Psoas muscle (tissue), 8 donors: ENCODE measurements around the gene BET1L. TPM values are rescaled to one million over a fixed set of nuclear protein-coding genes. Genes with fewer than 3 reads are reported as not detected.

Experiments used
- ATAC-seq, 4 donors: fragments of 200-7000 bp; cut with Tn5 transposase; one replicate each; pipeline ENCODE4 v1.9.1; 2020; ENCODE audit warnings: moderate library complexity in 3 of 4, mild to moderate bottlenecking in 2 of 4
- DNase-seq, 2 donors: peaks; one replicate each; pipeline ENCODE4 v3.0.0-alpha.2; 2020
- H3K27ac ChIP-seq: fragments of 200-600 bp; one replicate; pipeline ENCODE4 v1.8.0; 2022
- H3K27me3 ChIP-seq, 3 donors: fragments of 200-600 bp in 1 of 3; one replicate each; pipeline versions ENCODE4 v1.6.1 to v1.8.0; 2013 to 2022; ENCODE audit warnings: low read length in 2 of 3, mild to moderate bottlenecking in 2 of 3, moderate library complexity in 1 of 3; ENCODE audit not compliant: insufficient read depth in 3 of 3
- H3K36me3 ChIP-seq, 2 donors: fragments of 200-600 bp in 1 of 2; one replicate each; pipeline versions ENCODE4 v1.6.1 to v1.8.0; 2013 to 2022; ENCODE audit warnings: low read depth in 1 of 2, mild to moderate bottlenecking in 1 of 2, moderate library complexity in 1 of 2; ENCODE audit not compliant: insufficient read depth in 1 of 2
- H3K4me1 ChIP-seq: fragments of 200-600 bp; one replicate; pipeline ENCODE4 v1.8.0; 2022
- H3K4me3 ChIP-seq: fragments of 200-600 bp; one replicate; pipeline ENCODE4 v1.8.0; 2022; ENCODE audit warnings: mild to moderate bottlenecking
- H3K9me3 ChIP-seq: fragments of 200-600 bp; one replicate; pipeline ENCODE4 v1.8.0; 2022
- CTCF ChIP-seq: fragments of 200-600 bp; IDR thresholded peaks from one replicate; pipeline ENCODE4 v1.8.0; 2022; ENCODE audit warnings: antibody characterized with exemption
- WGBS, 3 donors: extraction: QIAGEN DNeasy Blood & Tissue Kit; methylation state at CpG; one replicate each; pipeline versions ENCODE4 v1.1.6 to v1.1.7; 2013; 5-methylcytosine and 5-hydroxymethylcytosine counted together
- intact Hi-C, 2 donors: fragments of 100-400 bp; cut with DNase I; formaldehyde crosslinking; loops; one replicate each; pipeline versions ENCODE4 v1.11.0 to v1.14.2; 2022
- polyA plus RNA-seq, 3 donors: library from polyadenylated mRNA; stranded (reverse); fragments of 200-250 nt; gene quantifications; one replicate each; pipeline ENCODE4 v1.2.3, GENCODE V29; 2013
- total RNA-seq, 4 donors: library from RNA; stranded (reverse); fragmentation: NEBNext Ultra II Directional in 2 of 4; extraction: Animal tissue kit (Norgen Biotek cat#: 25700) in 2 of 4; gene quantifications; one replicate each; pipeline versions ENCODE4 v1.2.1 to v1.2.4, GENCODE V29; 2021 to 2023
- donor health status: healthy with polysubstance abuse.
- donor health status: DM: no; HTN: no; CAD: no; lungs with moderate emphysema.
- donor health status: Bipolar disorder and iron deficiency.
- donor health status: healthy.
- donor health status: DM: yes; HTN: yes; CAD: no.
- donor health status: DM: no; HTN: no; CAD: no.
- donor health status: DM: no; HTN: no; CAD: no.
- donor health status: DM: yes; HTN: yes; CAD: no.

The BET1L gene
- total and polyA plus RNA-seq, 7 donors = 11.8 to 27.7 (median 19.6) TPM

DNA sequence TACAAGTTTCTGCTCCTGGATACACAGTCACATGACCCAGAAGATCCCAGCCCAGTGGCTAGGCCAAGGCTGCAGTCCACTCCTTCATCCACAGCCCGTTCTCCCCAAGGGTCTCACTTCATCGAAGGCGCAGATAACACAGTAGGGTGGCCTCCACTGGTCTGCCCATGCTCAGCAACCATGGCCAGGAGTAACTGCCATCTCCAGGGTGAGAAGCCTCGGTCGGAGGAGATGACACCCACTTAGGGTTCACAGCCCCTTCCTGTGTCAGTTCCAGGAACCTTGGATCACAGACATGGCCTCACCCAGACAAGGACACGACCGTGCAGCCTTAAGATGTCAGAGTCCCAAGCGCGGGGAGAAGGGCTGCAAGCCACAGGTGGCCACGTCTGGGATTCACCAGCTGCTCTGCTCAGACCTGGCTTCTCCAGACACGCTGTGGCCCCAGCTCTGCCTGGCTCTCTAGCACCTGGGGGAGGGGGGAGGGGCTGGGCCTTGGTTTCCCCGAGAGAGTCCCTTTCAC is 2.6 kb downstream of the BET1L start:
- peaks cover 0 to 58% of the 10 kb centered on the region in 2 donors for H3K36me3 ChIP-seq
- 72 to 89% (median 82%) methylated on average over 11 to 12 of the region's 12 CpGs for WGBS, 3 donors
- intact Hi-C loops = loop anchor here (5.0 to 10.0 kb wide), 3 partner anchors 33 to 300 kb away; partner anchors contain the start of genes PSMD13 (in 1 of the 2), RNH1 (in 1 of the 2) and SIRT3 (in 1 of the 2)

GRCh38 chr11:203945-204586 is 3.1 kb downstream of the BET1L start:
- peaks cover 0 to 54% of the 10 kb centered on the region in 2 donors for H3K36me3 ChIP-seq
- WGBS, 3 donors = 80 to 86% (median 81%) methylated on average over 4 of the region's 4 CpGs
- intact Hi-C loops = loop anchor here (5.0 to 10.0 kb wide), 2 partner anchors 33 to 301 kb away; partner anchors contain the start of genes PSMD13 (in 1 of the 2), RNH1 (in 1 of the 2) and SIRT3 (in 1 of the 2)

More for the DNA sequence above, 2.6 kb downstream of the BET1L start:
- H3K4me3 ChIP-seq = no peak overlapping the region
- H3K27ac ChIP-seq = no peak overlapping the region
- H3K9me3 ChIP-seq = no peaks in the 10 kb centered on the region
- no peak for DNase-seq
- H3K4me1 ChIP-seq = peaks cover 15% of the 10 kb centered on the region
- H3K27me3 ChIP-seq = no peaks in the 10 kb centered on the region
- TF ChIP-seq CTCF = no peak
- no peak for ATAC-seq

DNA sequence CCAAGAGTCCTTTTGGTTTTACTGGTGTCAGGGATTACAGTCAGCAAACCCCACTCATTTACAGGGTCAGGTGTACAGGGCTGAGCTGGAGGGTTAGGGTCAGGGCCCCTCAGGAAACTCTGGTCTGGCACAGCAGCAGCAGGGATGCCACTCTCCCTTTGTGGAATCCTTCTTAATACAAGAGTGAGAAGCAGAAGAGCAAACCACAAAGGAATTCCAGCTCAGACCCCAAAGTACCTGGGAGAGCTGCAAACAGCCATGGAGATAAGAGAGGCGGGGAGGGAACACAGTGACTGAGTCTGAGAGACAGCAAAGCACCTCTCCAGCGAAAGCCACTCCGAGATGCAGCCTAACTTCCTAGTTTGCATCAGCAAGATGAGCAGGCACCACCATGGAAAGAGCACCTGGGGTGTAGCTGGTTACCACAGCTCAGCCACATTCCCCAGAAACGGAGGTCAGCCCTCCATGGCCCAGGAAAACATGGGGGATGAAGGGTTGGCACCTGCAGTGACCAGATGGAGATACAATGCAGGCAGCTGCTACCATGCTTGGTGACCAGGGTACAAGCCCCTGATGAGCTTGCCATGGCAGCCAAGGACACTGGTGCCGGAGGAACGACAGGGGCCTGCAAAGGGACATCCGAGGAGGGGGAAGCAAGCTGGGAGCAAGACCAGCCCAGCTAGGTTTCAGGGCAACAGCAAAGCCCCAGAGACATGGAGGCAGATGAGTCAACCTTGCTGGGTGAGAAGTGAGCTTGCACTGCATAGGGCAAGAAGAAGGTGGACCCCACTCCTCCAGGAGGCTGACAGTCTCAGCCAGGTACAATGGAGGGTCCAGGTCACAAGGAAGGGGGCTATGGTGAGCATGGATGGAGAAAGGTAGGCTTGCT is 3.9 kb downstream of the BET1L start:
- no peaks in the 10 kb centered on the region for H3K9me3 ChIP-seq
- no peaks in the 10 kb centered on the region for H3K27me3 ChIP-seq
- no peak for DNase-seq
- peak overlapping the region; percentile 36 for H3K27ac ChIP-seq
- peaks cover 0 to 54% of the 10 kb centered on the region in 2 donors for H3K36me3 ChIP-seq
- intact Hi-C loops = loop anchor here (5.0 to 10.0 kb wide), 2 partner anchors 34 to 302 kb away; partner anchors contain the start of genes PSMD13 (in 1 of the 2), RNH1 (in 1 of the 2) and SIRT3 (in 1 of the 2)
- TF ChIP-seq CTCF = no peak
- H3K4me1 ChIP-seq = peaks cover 10% of the 10 kb centered on the region
- WGBS, 3 donors = 82 to 88% (median 88%) methylated on average over 7 of the region's 7 CpGs
- no peak for ATAC-seq
- no peak overlapping the region for H3K4me3 ChIP-seq

More at GRCh38 chr11:203945-204586, 3.1 kb downstream of the BET1L start:
- ATAC-seq (no peak), DNase-seq (no peak)
- Histone ChIP-seq H3K4me1 (peaks cover 10% of the 10 kb centered on the region), H3K4me3 (no peak overlapping the region), H3K27ac (peak overlapping the region; percentile 36), H3K27me3 (no peaks in the 10 kb centered on the region), H3K9me3 (no peaks in the 10 kb centered on the region)
- TF ChIP-seq CTCF = no peak

DNA sequence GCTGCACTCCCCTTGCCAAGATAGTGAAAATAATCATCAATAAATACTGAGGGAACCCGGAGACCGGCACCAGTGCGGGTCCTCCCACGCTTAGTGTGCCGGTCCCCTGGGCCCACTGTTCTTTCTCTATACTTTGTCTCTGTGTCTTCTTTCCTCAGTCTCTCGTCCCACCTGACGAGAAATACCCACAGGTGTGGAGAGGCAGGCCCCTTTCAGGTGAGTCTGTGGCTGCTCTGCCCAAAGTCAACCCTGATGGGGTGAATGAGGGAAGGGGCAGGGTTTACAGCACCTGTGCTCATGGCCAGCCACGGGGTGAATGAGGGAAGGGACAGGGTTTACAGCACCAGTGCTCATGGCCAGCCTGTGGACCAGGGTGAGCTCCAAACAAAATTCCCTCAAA is 4.7 kb downstream of the BET1L start:
- no peaks in the 10 kb centered on the region for H3K9me3 ChIP-seq
- intact Hi-C loops = loop anchor here (5.0 to 10.0 kb wide), 2 partner anchors 35 to 302 kb away; partner anchors contain the start of genes PSMD13 (in 1 of the 2), RNH1 (in 1 of the 2) and SIRT3 (in 1 of the 2)
- ATAC-seq (no peak), DNase-seq (no peak)
- H3K4me3 ChIP-seq = no peak overlapping the region
- 75 to 87% (median 79%) methylated on average over 8 of the region's 8 CpGs for WGBS, 3 donors
- peaks cover 0 to 54% of the 10 kb centered on the region in 2 donors for H3K36me3 ChIP-seq
- TF ChIP-seq CTCF = no peak
- H3K4me1 ChIP-seq = peaks cover 10% of the 10 kb centered on the region
- no peaks in the 10 kb centered on the region for H3K27me3 ChIP-seq
- H3K27ac ChIP-seq = no peak overlapping the region
